COLO668 (cell line): ENCODE measurements around the gene EVC2.

Experiments
- DNase-seq: peaks from one replicate; lab custom pipeline; 2025; ENCODE audit not compliant: unreplicated experiment; lab: John Stamatoyannopoulos, UW

Gene EVC2

DNA sequence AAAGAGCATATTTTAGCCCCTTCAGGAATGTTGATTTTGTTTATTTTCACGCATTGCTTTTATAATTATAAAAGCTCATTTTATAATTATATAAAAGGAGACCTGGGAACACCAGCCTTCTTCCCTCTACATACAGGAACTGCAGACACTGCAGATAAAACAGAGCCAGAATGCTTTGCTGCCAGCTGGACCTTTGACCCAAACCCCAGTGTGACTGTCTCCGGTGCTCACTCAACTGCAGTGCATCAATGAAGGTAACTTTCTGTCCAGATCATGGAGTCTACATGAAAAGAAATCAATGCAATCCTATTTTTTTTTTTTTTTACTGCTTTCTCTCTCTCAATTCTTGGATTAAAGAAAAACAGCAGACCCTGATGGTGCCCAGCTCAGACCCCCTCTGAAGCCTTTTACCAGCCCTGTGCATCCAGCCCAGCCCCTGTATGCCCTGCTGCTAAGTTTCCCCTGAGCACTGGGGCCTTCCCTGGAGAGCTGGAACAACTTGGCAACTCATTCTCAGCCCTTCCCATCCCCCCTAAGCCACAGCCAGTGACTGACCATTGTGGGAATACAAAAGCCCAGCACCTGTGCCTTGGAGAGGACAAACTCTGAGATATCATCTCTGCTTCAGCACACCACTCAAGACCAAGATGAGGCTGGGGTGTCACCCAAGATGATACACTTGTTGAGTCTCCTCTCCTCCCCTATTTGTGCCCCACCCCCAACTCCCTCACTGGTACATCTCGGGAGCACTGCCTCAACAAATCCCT, 182.1 kb downstream of the EVC2 start:
- no peak for DNase-seq

GRCh38 chr4:5524446-5525299, 183.7 kb downstream of the EVC2 start:
- no peak for DNase-seq

- no peak for DNase-seq
Measured at GRCh38 chr4:5517372-5517771, 191.0 kb downstream of the EVC2 start.

- no peak for DNase-seq
Measured at GRCh38 chr4:5515646-5516045, 192.7 kb downstream of the EVC2 start.
